ENCODE data around the gene PAPPA.

PAPPA gene

GRCh38 chr9:116361547-116361946 is 208.0 kb downstream of the PAPPA start:
- no peak for TF ChIP-seq CTCF (IDR thresholded peaks at IDR 0.05; ENCODE audit: control insufficient read depth, insufficient read depth, low read depth, low read length, missing control alignments)
- DNase-seq (ENCODE audit: low read depth): no peak
- H3K4me3 ChIP-seq (ENCODE audit: control insufficient read depth, low read depth, low read length): no peak overlapping the region

GRCh38 chr9:116362493-116362892 is 208.9 kb downstream of the PAPPA start:
- H3K4me3 ChIP-seq (ENCODE audit: control insufficient read depth, low read depth, low read length): no peak overlapping the region
- no peak for DNase-seq (ENCODE audit: low read depth)
- TF ChIP-seq CTCF (IDR thresholded peaks at IDR 0.05; ENCODE audit: control insufficient read depth, insufficient read depth, low read depth, low read length, missing control alignments): no peak

GRCh38 chr9:116365056-116365471 is 211.5 kb downstream of the PAPPA start:
- no peak for DNase-seq (ENCODE audit: low read depth)
- peak; percentile 26 for TF ChIP-seq CTCF (IDR thresholded peaks at IDR 0.05; ENCODE audit: control insufficient read depth, insufficient read depth, low read depth, low read length, missing control alignments)
- no peak overlapping the region for H3K4me3 ChIP-seq (ENCODE audit: control insufficient read depth, low read depth, low read length)

GRCh38 chr9:116366241-116366640 is 212.7 kb downstream of the PAPPA start:
- no peak overlapping the region for H3K4me3 ChIP-seq (ENCODE audit: control insufficient read depth, low read depth, low read length)

GRCh38 chr9:116368680-116369079 is 215.1 kb downstream of the PAPPA start:
- H3K4me3 ChIP-seq (ENCODE audit: control insufficient read depth, low read depth, low read length): no peak overlapping the region
- no peak for TF ChIP-seq CTCF (IDR thresholded peaks at IDR 0.05; ENCODE audit: control insufficient read depth, insufficient read depth, low read depth, low read length, missing control alignments)
- DNase-seq (ENCODE audit: low read depth): no peak

More at GRCh38 chr9:116366241-116366640, 212.7 kb downstream of the PAPPA start:
- DNase-seq (ENCODE audit: low read depth): no peak
- TF ChIP-seq CTCF (IDR thresholded peaks at IDR 0.05; ENCODE audit: control insufficient read depth, insufficient read depth, low read depth, low read length, missing control alignments): no peak

GRCh38 chr9:116369706-116370105 is 216.1 kb downstream of the PAPPA start:
- DNase-seq (ENCODE audit: low read depth): no peak

More at GRCh38 chr9:116369706-116370105, 216.1 kb downstream of the PAPPA start:
- H3K4me3 ChIP-seq (ENCODE audit: control insufficient read depth, low read depth, low read length): no peak overlapping the region
- TF ChIP-seq CTCF (IDR thresholded peaks at IDR 0.05; ENCODE audit: control insufficient read depth, insufficient read depth, low read depth, low read length, missing control alignments): no peak
